KOPT-K1 (cell line): ENCODE results near the gene SCAMP4.

ENCODE experiments used
- H3K27ac ChIP-seq: fragments of 200-600 bp; sonication (generic); 2 replicates; pipeline ENCODE4 v1.5.1; 2016; ENCODE audit warnings: antibody characterized with exemption, mild to moderate bottlenecking, low read depth, low read length; ENCODE audit not compliant: poor library complexity, severe bottlenecking
- H3K36me3 ChIP-seq: fragments of 200-600 bp; sonication (generic); 2 replicates; pipeline ENCODE4 v1.5.1; 2017; ENCODE audit warnings: antibody characterized with exemption, mild to moderate bottlenecking, low read length, moderate library complexity; ENCODE audit not compliant: insufficient read depth
- H3K9me3 ChIP-seq: fragments of 200-600 bp; sonication (generic); 2 replicates; pipeline ENCODE4 v1.5.1; 2017; ENCODE audit warnings: antibody characterized with exemption, low read length, mild to moderate bottlenecking; ENCODE audit not compliant: insufficient read depth, poor library complexity, severe bottlenecking

The SCAMP4 gene

DNA sequence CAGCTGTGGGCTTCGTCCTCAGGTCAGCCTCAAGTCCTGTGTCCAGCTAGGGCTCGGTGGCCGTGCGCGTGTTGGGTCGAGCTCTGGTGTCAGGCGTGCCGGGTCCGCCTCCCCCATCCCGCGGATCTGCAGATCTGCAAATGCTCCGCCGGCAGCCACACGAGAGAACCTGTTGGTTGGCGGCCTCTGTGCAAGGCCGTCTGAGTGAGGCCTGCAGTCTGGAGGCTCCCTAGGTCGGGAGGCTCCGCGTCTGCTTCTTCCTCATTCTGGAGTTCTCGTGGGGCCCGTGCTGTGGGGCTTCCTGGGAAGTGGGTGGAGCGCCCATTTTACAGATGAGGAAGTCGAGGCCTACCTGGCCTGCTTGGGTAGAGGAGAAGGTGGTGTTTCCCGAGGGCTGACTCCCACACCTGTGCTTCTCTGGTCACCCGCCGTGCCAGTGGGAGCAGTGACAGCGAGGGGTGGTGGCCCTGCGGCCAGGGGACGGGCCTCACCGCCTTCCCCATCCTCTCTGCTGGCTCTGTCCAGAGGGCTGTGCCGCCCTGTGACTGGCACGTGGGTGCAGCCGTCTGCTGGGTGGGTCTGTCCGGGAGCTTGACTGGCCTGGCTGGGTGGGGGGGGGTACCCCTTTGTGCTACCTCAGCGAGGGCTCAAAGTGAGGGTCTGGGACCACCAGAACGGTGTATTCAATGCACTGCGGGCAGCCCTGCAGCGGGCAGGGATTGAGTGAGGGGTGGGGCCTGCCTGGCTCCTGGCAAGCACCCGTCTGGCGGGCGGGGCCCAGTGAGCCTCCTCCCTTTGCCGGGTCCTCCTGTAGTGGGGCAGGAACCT lies 39.1 kb downstream of the SCAMP4 start:
- Histone ChIP-seq H3K36me3 (peaks cover 13% of the 10 kb centered on the region; the same call in 1 of the 2 replicates), H3K27ac (no peak overlapping the region), H3K9me3 (no peaks in the 10 kb centered on the region)

GRCh38 chr19:1944916-1945561 lies 39.8 kb downstream of the SCAMP4 start:
- H3K27ac ChIP-seq, result no peak overlapping the region
- H3K36me3 ChIP-seq, result peaks cover 18% of the 10 kb centered on the region; the same call in 1 of the 2 replicates
- no peaks in the 10 kb centered on the region for H3K9me3 ChIP-seq

DNA sequence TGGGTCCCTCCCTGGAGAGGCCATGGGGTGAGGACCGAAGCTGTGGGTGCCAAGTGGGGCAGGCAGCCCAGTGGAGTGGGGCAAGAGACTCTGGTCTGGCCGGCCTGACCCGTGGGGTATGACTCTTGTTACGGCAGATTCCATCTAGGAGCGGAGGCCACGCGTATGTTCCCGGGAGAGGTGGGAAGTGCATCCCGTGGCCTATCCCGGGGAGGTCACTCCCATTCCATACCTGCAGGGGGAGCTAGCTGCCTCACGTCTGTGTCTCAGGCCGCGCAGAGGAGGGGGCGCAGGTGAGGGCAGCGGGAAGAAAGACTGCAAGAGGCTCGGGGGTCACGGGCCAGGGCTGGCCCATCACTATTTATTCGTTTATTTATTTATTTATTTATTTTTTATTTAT lies 40.7 kb downstream of the SCAMP4 start:
- Histone ChIP-seq H3K27ac (no peak overlapping the region), H3K9me3 (no peaks in the 10 kb centered on the region), H3K36me3 (peaks cover 18% of the 10 kb centered on the region; the same call in 1 of the 2 replicates)

- Histone ChIP-seq H3K36me3 (peaks cover 28% of the 10 kb centered on the region), H3K27ac (no peak overlapping the region)
These were observed 42.5 kb downstream of the SCAMP4 start for GRCh38 chr19:1947651-1948209.

DNA sequence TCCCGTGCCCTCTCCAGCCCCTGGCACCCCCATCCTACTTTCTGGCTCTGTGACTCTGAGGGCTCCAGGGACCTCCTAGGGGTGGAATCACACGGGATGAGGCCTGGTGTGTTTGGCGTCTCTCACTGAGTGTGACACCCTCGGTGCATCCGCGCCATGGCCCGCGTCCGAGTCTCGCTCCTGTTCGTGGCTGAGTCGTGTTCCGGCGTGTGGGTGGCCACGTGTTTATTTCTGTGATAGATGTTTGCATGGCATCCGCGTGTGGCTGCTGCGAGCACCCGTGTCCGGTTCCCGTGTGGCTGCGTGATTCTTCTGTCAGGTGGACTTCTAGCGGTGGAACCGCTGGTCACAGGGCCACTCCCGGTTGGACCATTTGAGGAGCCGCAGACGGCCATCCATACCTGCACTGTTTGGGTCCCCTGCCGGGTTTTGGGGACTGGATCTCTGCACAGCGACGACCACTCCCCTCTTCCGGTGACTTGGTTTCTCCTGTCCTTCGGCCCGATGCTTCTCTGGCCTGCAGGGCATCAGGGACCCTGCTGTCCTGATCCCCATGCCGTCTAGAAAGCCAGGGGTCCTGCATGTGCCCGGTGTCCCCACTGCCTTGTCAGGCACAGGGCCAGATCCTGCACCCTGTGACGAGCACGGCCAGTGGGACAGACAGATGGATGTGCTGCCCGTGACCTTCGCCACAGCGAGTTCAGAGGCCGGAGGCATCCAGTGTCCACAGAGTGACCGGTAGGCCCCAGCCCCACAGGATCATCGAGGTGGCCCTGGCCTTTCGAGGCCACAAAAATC lies 44.3 kb downstream of the SCAMP4 start:
- Histone ChIP-seq H3K27ac (no peak overlapping the region), H3K36me3 (peaks cover 38% of the 10 kb centered on the region), H3K9me3 (no peaks in the 10 kb centered on the region)

More at GRCh38 chr19:1947651-1948209, 42.5 kb downstream of the SCAMP4 start:
- H3K9me3 ChIP-seq, result no peaks in the 10 kb centered on the region

DNA sequence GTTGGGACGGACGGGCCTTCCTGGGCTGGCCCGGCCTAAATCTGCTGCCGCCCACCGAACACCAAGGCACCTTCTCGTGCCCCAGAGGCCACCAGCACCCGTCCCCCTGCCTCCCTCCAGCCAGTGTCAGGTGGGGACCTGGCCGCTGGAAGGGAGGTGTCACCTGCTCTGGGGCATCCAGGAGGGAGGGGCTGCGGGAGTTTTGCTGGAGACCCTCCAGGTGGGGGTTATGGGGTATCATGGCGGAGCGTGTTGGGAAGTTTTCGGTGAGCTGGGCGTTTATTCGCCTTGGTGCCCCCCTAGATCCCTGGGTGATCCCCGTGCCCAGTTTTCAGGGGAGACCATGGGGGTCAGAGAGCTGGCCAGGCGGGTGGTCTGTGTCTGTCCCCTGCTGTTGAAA lies 45.4 kb downstream of the SCAMP4 start:
- H3K36me3 ChIP-seq, result peaks cover 38% of the 10 kb centered on the region
- no peaks in the 10 kb centered on the region for H3K9me3 ChIP-seq
- H3K27ac ChIP-seq, result no peak overlapping the region

GRCh38 chr19:1952635-1953034 lies 47.4 kb downstream of the SCAMP4 start:
- H3K27ac ChIP-seq, result no peak overlapping the region

DNA sequence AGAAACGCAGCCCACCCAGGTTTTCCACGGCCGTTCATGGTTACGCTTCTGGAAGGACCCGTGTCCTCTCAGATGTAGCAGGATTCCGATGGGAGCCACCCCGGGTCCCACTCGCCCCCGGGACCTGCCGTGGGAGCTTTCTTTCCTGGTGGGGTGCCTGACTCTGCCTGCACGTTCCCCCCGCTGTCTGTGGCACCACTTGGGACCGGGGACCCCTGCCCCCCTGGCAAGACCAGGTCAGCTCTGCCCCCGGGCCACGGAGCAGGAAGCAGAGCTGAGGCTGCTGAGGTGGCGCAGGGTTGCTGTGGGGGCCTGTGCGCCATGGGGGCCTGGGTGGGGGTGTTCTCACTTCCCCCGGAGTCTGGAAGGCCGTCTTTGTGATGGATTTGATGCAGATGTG lies 47.8 kb downstream of the SCAMP4 start:
- Histone ChIP-seq H3K27ac (no peak overlapping the region), H3K9me3 (no peaks in the 10 kb centered on the region), H3K36me3 (peaks cover 32% of the 10 kb centered on the region)

More at GRCh38 chr19:1952635-1953034, 47.4 kb downstream of the SCAMP4 start:
- Histone ChIP-seq H3K9me3 (no peaks in the 10 kb centered on the region), H3K36me3 (peaks cover 32% of the 10 kb centered on the region)

- H3K27ac ChIP-seq, result no peak overlapping the region
- peaks cover 32% of the 10 kb centered on the region for H3K36me3 ChIP-seq
These were observed 48.4 kb downstream of the SCAMP4 start for GRCh38 chr19:1953441-1954094.

DNA sequence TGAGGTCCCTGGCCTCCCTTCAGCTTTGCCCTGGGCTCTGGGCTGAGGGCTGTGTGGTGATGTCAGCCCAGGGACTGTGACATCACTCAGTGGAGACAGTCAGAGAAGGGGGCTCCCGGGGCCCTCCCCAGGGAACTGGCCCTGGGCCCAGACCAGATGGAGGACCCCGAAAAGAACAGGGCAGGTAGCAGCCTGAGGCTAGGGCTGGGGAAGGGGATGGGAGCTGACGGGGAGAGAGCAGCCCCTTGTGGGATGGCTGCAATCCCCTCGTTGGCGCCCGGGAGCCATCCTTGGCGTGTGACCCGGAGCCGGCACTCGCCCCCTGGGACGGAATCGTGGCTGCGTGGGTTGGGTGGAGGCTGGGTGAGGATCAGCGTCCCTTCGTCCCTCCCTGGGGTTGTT lies 49.3 kb downstream of the SCAMP4 start:
- Histone ChIP-seq H3K27ac (no peak overlapping the region), H3K9me3 (no peaks in the 10 kb centered on the region), H3K36me3 (peaks cover 23% of the 10 kb centered on the region)

More at GRCh38 chr19:1953441-1954094, 48.4 kb downstream of the SCAMP4 start:
- H3K9me3 ChIP-seq, result no peaks in the 10 kb centered on the region

DNA sequence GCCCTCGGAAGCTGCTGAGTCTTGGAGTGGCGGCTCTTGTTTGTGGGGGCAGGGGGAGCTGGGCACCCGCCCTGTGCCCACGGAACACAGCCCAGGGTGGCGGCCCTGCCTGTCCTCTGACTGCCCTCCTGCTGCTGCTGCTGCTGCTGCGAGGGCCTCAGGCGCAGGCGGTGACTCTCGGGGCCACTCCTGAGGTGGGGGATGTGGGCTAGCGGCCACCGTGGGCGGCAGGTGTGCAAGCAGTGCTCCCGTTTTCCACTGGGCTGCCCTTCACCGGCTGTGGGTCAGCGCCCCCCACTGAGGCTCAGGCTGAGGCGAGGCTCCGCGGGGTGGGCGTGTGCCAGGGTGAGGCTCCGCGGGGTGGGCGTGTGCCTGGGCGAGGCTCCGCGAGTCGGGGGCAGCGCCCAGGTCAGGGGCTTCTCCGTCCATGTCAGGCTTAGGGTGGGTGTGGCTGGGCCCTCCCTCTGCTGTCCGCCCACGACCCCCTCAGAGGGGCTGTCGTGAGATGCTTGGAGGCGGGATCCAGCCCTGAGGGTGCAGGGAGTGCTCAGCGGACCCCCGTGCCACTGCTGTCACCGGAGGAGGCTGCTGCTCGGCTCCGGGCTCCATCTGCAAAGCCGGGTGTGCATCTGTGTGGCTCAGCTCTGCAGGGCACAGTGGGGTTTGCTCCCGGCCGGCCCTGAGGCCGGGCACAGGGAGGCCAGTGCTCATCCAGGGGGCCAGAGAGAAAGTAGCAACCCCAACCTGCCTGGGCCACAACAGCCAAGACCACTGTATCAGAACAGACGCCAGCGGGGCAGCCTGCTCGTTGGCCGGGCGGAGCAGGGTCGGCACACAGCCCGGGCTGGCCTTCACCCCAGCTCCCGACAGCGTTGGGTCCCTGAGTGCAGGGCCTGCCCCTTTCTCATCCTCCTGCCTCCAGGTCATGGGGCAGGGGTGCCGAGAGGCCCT lies 50.2 kb downstream of the SCAMP4 start:
- no peak overlapping the region for H3K27ac ChIP-seq
- no peaks in the 10 kb centered on the region for H3K9me3 ChIP-seq
- H3K36me3 ChIP-seq, result peaks cover 20% of the 10 kb centered on the region

DNA sequence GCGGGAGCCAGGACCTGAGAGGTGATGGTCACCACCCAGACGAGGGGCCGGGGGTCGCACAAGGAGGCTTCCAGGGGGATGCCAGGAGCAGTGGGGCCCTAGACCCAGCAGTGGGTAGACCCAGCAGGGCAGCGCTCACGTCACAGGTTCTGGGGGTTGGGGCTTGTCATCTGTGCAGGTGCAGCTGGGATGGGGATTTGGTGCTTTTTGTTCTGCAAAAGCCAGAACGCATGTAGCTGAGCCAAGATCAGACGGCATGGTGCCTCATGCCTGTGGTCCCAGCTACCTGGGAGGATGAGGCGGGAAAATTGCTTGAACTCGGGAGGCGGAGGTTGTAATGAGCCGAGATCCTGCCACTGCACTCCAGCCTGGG lies 50.9 kb downstream of the SCAMP4 start:
- no peaks in the 10 kb centered on the region for H3K9me3 ChIP-seq
- H3K36me3 ChIP-seq, result peaks cover 22% of the 10 kb centered on the region
- H3K27ac ChIP-seq, result no peak overlapping the region

- Histone ChIP-seq H3K27ac (no peak overlapping the region), H3K36me3 (peaks cover 28% of the 10 kb centered on the region), H3K9me3 (no peaks in the 10 kb centered on the region)
These were observed 51.8 kb downstream of the SCAMP4 start for GRCh38 chr19:1956868-1957492.
